Spleen (tissue), 11 donors: ENCODE results near the gene NFE2L1. TPM values are rescaled to one million over a fixed set of nuclear protein-coding genes. Genes with fewer than 3 reads are reported as not detected.
A peak's percentile ranks its signal among the peaks of the same experiment; 100 is the strongest.

ENCODE experiments used
- DNase-seq: peaks from one replicate; pipeline ENCODE4 v3.0.0-alpha.2; 2020
- H3K27ac ChIP-seq, 8 donors: fragments of 200-600 bp; sonication (generic) in 7 of 8; 1 replicate in 4 of 8; 2 replicates in 4 of 8; pipeline versions ENCODE4 v1.5.0 to v1.8.0; 2016 to 2021; ENCODE audit warnings: inconsistent platforms in 4 of 8, mild to moderate bottlenecking in 4 of 8, moderate library complexity in 1 of 8
- H3K27me3 ChIP-seq, 7 donors: fragments of 200-600 bp; sonication (generic) in 6 of 7; replicated peaks in 1 of 7; 1 replicate in 4 of 7; 2 replicates in 3 of 7; pipeline versions ENCODE4 v1.5.0 to v1.8.0; 2016 to 2021; ENCODE audit warnings: inconsistent platforms in 3 of 7, mild to moderate bottlenecking in 1 of 7
- H3K36me3 ChIP-seq, 6 donors: fragments of 200-600 bp; sonication (generic) in 5 of 6; 1 replicate in 4 of 6; 2 replicates in 2 of 6; pipeline versions ENCODE4 v1.5.0 to v1.8.0; 2016 to 2021; ENCODE audit warnings: inconsistent platforms in 2 of 6
- H3K4me1 ChIP-seq, 6 donors: fragments of 200-600 bp; sonication (generic) in 5 of 6; 1 replicate in 3 of 6; 2 replicates in 3 of 6; pipeline versions ENCODE4 v1.5.0 to v1.8.0; 2016 to 2021; ENCODE audit warnings: inconsistent platforms in 3 of 6
- H3K4me3 ChIP-seq, 8 donors: fragments of 200-600 bp; sonication (generic) in 7 of 8; 1 replicate in 4 of 8; 2 replicates in 4 of 8; pipeline versions ENCODE4 v1.5.0 to v1.8.0; 2016 to 2021; ENCODE audit warnings: inconsistent platforms in 4 of 8, mild to moderate bottlenecking in 4 of 8, moderate library complexity in 2 of 8
- H3K9me3 ChIP-seq, 8 donors: fragments of 200-600 bp; sonication (generic) in 7 of 8; 1 replicate in 4 of 8; 2 replicates in 4 of 8; pipeline versions ENCODE4 v1.5.0 to v1.8.0; 2016 to 2021; ENCODE audit warnings: inconsistent platforms in 4 of 8
- POLR2A ChIP-seq, 3 donors: fragments of 450-650 bp; IDR thresholded peaks; one replicate each; pipeline ENCODE4 v1.5.1; 2017; ENCODE audit warnings: antibody characterized with exemption in 3 of 3, mild to moderate bottlenecking in 1 of 3
- POLR2AphosphoS5 ChIP-seq, 3 donors: sonication (generic); formaldehyde crosslinking; IDR thresholded peaks; one replicate each; pipeline ENCODE4 v1.5.1; 2017; ENCODE audit warnings: antibody characterized with exemption in 3 of 3
- WGBS, 5 donors: extraction: QIAGEN DNeasy Blood & Tissue Kit in 3 of 5; methylation state at CpG; one replicate each; pipeline versions ENCODE4 v1.1.5 to v1.1.7; 2013 to 2018; 5-methylcytosine and 5-hydroxymethylcytosine counted together
- intact Hi-C: fragments of 100-400 bp; cut with DNase I; formaldehyde crosslinking; loops from one replicate; pipeline ENCODE4 v1.15.0; 2023; ENCODE audit warnings: low total_unique reads
- polyA plus RNA-seq, 3 donors: library from polyadenylated mRNA; stranded (reverse); fragments of 200-250 nt; gene quantifications; one replicate each; pipeline ENCODE4 v1.2.1, GENCODE V29; 2013
- total RNA-seq, 7 donors: library from RNA; depleted of rRNA in 3 of 7; stranded (reverse); fragments of >200 nt in 3 of 7; fragmentation: NEBNext Ultra II Directional in 4 of 7; extraction: Animal tissue kit (Norgen Biotek cat#: 25700) in 4 of 7; gene quantifications; one replicate each; pipeline versions ENCODE4 v1.1.0 to v1.2.1, GENCODE V29; 2016 to 2021
- TF ChIP-seq, protein P1 (sequence below), 11 experiments: fragments of 200-600 bp in 7 of 11; fragments of 450-650 bp in 4 of 11; sonication (generic) in 4 of 11; IDR thresholded peaks in 8 of 11; conservative IDR thresholded peaks in 3 of 11; 1 replicate in 7 of 11; 2 replicates in 4 of 11; pipeline versions ENCODE4 v1.4.0 to v1.8.0; 2016 to 2021; ENCODE audit warnings: antibody characterized with exemption in 11 of 11, inconsistent platforms in 4 of 11, mild to moderate bottlenecking in 1 of 11
- donor health status: healthy with polysubstance abuse.
- donor health status: DM: no; HTN: no; CAD: no; lungs with moderate emphysema.
- donor health status: DM: no; HTN: no; CAD: no.
- donor health status: Bipolar disorder and iron deficiency.
- donor health status: healthy.
- donor health status: DM: no; HTN: no; CAD: no.
- donor health status: DM: yes; HTN: yes; CAD: no.

The NFE2L1 gene
- total and polyA plus RNA-seq, 10 donors = 21.2 to 242 (median 134) TPM

DNA sequence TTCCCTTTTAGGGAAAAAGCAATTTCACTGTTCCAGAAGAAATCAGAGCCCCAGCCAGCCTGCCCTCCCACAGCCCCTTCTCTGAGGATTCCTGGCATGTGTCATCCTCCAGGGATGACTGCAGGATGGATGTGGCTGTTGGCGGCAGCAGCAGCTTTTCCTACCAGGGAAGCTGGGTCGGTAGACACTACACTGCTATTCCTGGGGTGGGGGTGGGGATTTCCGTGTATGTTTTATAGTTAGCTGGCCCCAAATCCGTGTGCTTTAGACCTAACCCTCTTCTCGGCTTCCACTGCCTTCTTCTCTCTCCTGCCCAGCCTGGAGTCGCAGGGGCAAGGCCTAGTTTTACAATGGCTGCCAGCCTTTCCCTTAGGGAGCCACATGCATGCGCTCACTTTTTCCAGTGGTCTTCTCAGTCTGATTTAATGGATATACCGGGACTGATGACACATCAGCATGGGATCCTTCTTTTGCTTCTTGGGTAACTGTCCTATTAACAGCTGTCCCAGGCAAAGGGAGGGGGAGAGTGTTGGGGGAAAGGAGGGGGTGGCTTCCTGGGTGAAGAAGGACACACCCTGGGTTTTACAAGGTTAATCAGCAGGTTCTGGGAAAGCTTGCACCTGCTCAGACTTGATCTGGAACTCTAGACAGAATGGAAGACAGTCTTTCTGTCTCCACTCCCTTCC lies 2.7 kb upstream of the NFE2L1 start:
- intact Hi-C loops = no loop called here
- no peaks in the 10 kb centered on the region for H3K9me3 ChIP-seq
- H3K36me3 ChIP-seq = peaks cover 0 to 2% (median 0%) of the 10 kb centered on the region in 6 donors
- no peaks in the 10 kb centered on the region for H3K27me3 ChIP-seq
- 66 to 87% (median 86%) methylated on average over 8 of the region's 8 CpGs for WGBS, 5 donors
- peaks cover 18 to 43% (median 27%) of the 10 kb centered on the region in 6 donors for H3K4me1 ChIP-seq
- H3K4me3 ChIP-seq = no peak overlapping the region
- TF ChIP-seq POLR2AphosphoS5 (IDR thresholded peaks at IDR 0.05) (no peak), POLR2A (IDR thresholded peaks at IDR 0.05) (no peak)
- TF ChIP-seq, protein P1, sequence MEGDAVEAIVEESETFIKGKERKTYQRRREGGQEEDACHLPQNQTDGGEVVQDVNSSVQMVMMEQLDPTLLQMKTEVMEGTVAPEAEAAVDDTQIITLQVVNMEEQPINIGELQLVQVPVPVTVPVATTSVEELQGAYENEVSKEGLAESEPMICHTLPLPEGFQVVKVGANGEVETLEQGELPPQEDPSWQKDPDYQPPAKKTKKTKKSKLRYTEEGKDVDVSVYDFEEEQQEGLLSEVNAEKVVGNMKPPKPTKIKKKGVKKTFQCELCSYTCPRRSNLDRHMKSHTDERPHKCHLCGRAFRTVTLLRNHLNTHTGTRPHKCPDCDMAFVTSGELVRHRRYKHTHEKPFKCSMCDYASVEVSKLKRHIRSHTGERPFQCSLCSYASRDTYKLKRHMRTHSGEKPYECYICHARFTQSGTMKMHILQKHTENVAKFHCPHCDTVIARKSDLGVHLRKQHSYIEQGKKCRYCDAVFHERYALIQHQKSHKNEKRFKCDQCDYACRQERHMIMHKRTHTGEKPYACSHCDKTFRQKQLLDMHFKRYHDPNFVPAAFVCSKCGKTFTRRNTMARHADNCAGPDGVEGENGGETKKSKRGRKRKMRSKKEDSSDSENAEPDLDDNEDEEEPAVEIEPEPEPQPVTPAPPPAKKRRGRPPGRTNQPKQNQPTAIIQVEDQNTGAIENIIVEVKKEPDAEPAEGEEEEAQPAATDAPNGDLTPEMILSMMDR (IDR thresholded peaks at IDR 0.05 in 8 of 11, conservative IDR thresholded peaks at IDR 0.05 in 3 of 11) = no peak
- DNase-seq = peak; percentile 56
- H3K27ac ChIP-seq = no peak overlapping the region

DNA sequence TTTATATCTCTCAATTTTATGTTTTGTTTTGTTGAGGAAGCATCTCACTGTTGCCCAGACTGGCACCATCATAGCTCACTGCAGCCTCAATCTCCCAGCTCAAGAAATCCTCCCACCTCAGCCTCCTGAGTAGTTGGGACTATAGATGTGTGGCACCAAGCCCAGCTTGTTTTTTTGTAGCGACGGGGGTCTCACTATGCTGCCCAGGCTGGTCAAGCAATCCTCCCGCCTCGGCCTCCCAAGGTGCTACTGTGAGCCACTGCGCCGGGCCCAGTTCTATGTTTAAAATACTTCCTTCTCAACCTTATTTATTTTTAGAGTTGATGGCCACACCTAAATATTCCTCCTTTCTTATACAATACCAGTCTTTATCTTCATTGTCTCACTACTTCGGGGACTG lies 1.9 kb upstream of the NFE2L1 start:
- Histone ChIP-seq H3K4me1 (peaks cover 24 to 51% (median 35%) of the 10 kb centered on the region in 6 donors), H3K27me3 (no peaks in the 10 kb centered on the region), H3K27ac (no peak overlapping the region), H3K9me3 (no peaks in the 10 kb centered on the region), H3K4me3 (peak overlapping the region in 2 of 8 donors; percentile 69 to 98), H3K36me3 (peaks cover 0 to 10% (median 8%) of the 10 kb centered on the region in 6 donors)
- DNase-seq = peak; percentile 35
- TF ChIP-seq POLR2A (IDR thresholded peaks at IDR 0.05) (no peak), POLR2AphosphoS5 (IDR thresholded peaks at IDR 0.05) (no peak)
- TF ChIP-seq, protein P1 (IDR thresholded peaks at IDR 0.05 in 8 of 11, conservative IDR thresholded peaks at IDR 0.05 in 3 of 11) = no peak
- 83 to 92% (median 90%) methylated on average over 7 of the region's 7 CpGs for WGBS, 5 donors
- intact Hi-C loops = no loop called here

DNA sequence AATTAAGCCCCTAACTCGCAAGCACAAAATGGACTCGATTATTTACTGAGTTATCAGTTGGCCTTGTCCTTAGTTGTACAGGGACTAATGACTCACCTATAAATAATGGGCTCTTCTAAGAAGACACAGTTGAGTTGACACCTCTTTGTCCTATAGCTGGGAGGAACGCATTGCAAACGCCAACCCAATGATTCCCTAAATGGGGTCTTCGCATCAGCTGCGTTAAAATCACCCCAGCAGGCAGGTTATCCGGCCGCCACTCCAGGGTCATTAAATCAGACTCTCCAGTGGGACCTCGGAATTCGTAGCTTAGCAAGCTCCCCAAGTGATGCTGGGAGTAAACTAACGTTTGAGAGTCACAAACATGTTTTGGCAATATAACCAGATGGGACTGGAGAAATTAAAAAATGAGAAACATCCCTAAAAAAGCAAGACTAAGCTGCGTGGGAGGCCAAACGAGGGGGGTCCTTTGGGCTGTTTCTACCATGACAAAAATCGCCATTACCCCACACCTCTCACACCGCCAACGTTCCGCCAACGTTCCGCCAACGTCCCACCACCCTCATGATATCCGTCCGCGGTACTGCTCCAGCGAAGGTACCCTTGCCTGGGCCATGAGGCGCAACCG lies 932 bp upstream of the NFE2L1 start:
- Histone ChIP-seq H3K9me3 (no peaks in the 10 kb centered on the region), H3K4me1 (peaks cover 33 to 61% (median 44%) of the 10 kb centered on the region in 6 donors), H3K36me3 (peaks cover 0 to 20% (median 15%) of the 10 kb centered on the region in 6 donors), H3K4me3 (peak overlapping the region; percentile 69 to 98 (median 80)), H3K27me3 (no peaks in the 10 kb centered on the region), H3K27ac (peak overlapping the region; percentile 94 to 98 (median 96))
- DNase-seq = peak; percentile 95
- TF ChIP-seq POLR2AphosphoS5 (IDR thresholded peaks at IDR 0.05) (no peak), POLR2A (IDR thresholded peaks at IDR 0.05) (no peak)
- TF ChIP-seq, protein P1 (IDR thresholded peaks at IDR 0.05 in 8 of 11, conservative IDR thresholded peaks at IDR 0.05 in 3 of 11) = no peak
- intact Hi-C loops = no loop called here
- WGBS, 5 donors = 4 to 7% (median 6%) methylated on average over 26 of the region's 26 CpGs
